SIG-M5 (cell line): Measurements from ENCODE around the gene PLB1.

Source experiments
- DNase-seq: peaks from one replicate; lab custom pipeline; 2025; lab: John Stamatoyannopoulos, UW

Gene PLB1

GRCh38 chr2:28591711-28592335 is 96.0 kb downstream of the PLB1 start:
- no peak for DNase-seq

GRCh38 chr2:28592481-28592880 is 96.6 kb downstream of the PLB1 start:
- DNase-seq = no peak

GRCh38 chr2:28593160-28593755 is 97.4 kb downstream of the PLB1 start:
- DNase-seq = no peak

- no peak for DNase-seq
Measured at GRCh38 chr2:28594000-28594331, 98.1 kb downstream of the PLB1 start.

- DNase-seq = peak; percentile 14
Measured at GRCh38 chr2:28594332-28595108, 98.7 kb downstream of the PLB1 start.

GRCh38 chr2:28595323-28595722 is 99.5 kb downstream of the PLB1 start:
- no peak for DNase-seq

GRCh38 chr2:28598484-28598883 is 102.6 kb downstream of the PLB1 start:
- no peak for DNase-seq

GRCh38 chr2:28600181-28600580 is 104.3 kb downstream of the PLB1 start:
- DNase-seq = no peak

- DNase-seq = no peak
Measured at GRCh38 chr2:28601616-28602015, 105.8 kb downstream of the PLB1 start.

- DNase-seq = no peak
Measured at GRCh38 chr2:28602136-28602660, 106.3 kb downstream of the PLB1 start.

- no peak for DNase-seq
Measured at GRCh38 chr2:28602751-28603639, 107.1 kb downstream of the PLB1 start.

GRCh38 chr2:28603821-28604220 is 108.0 kb downstream of the PLB1 start:
- no peak for DNase-seq

- DNase-seq = no peak
Measured at GRCh38 chr2:28604284-28604843, 108.5 kb downstream of the PLB1 start.

- DNase-seq = no peak
Measured at GRCh38 chr2:28606986-28607441, 111.2 kb downstream of the PLB1 start.

- no peak for DNase-seq
Measured at GRCh38 chr2:28607730-28608499, 112.1 kb downstream of the PLB1 start.

- DNase-seq = no peak
Measured at GRCh38 chr2:28608500-28609424, 112.9 kb downstream of the PLB1 start.

GRCh38 chr2:28610583-28611201 is 114.8 kb downstream of the PLB1 start:
- no peak for DNase-seq

- DNase-seq = no peak
Measured at GRCh38 chr2:28612131-28612812, 116.4 kb downstream of the PLB1 start.

- no peak for DNase-seq
Measured at GRCh38 chr2:28613186-28613585, 117.3 kb downstream of the PLB1 start.
